ENCODE data around the gene ELAPOR1.

DNA sequence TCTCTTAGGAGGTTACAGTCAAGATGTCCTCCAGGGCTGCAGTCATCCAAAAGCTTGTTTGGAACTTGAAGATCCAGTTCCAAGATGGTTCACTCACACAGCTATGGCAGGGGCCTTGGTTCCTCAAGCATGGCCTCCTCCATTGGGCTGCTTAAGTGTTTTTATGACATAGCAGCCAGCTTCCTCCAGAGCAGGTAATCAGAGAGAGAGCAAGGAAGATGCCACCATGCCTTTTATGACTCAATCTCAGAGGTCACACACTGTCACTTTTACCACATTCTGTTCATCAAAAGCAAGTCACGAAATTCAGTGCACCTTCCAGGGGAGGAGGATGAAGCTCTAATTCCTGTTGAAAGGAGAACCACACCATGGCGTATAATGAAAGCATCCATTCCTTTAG lies 17.1 kb downstream of the ELAPOR1 start:
- TF ChIP-seq, protein P1, sequence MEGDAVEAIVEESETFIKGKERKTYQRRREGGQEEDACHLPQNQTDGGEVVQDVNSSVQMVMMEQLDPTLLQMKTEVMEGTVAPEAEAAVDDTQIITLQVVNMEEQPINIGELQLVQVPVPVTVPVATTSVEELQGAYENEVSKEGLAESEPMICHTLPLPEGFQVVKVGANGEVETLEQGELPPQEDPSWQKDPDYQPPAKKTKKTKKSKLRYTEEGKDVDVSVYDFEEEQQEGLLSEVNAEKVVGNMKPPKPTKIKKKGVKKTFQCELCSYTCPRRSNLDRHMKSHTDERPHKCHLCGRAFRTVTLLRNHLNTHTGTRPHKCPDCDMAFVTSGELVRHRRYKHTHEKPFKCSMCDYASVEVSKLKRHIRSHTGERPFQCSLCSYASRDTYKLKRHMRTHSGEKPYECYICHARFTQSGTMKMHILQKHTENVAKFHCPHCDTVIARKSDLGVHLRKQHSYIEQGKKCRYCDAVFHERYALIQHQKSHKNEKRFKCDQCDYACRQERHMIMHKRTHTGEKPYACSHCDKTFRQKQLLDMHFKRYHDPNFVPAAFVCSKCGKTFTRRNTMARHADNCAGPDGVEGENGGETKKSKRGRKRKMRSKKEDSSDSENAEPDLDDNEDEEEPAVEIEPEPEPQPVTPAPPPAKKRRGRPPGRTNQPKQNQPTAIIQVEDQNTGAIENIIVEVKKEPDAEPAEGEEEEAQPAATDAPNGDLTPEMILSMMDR (IDR thresholded peaks at IDR 0.05; ENCODE audit: low read length), result no peak
- no peak for TF ChIP-seq EZH2 (IDR thresholded peaks at IDR 0.05; ENCODE audit: borderline replicate concordance, low read length)
